ENCODE results near the gene COIL. TPM values are rescaled to one million over a fixed set of nuclear protein-coding genes. Genes with fewer than 3 reads are reported as not detected.

Gene COIL
- total and polyA plus RNA-seq, 9 of the 15 experiments (the other 6 are each of a cell fraction or from before 2014, with no cell fraction given): 23.9 to 41.3 (median 28.7) TPM

DNA sequence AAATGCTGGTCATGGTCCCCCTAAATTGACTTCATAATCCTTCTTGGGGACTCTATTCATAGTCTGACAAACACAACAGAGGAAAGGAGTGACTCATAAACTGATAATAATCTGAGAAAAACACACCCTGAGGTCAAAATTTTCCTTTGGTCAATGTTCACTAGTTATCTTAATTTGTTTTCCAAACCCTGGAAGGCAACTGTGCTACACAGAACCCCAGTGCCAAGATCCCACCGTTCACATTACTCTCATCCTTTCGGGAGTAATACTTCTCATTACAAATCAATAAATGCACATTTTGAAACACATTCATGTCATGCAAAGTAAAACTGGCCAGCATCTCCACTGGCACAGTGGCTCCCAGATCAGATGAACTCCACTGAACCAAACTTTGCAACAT is 23.2 kb downstream of the COIL start (continued):
- TF ChIP-seq AFF4 (CRISPR knock-in tag; IDR thresholded peaks at IDR 0.05) (no peak), DNMT1 (IDR thresholded peaks at IDR 0.05) (no peak), MTA3 (IDR thresholded peaks at IDR 0.05; ENCODE audit: borderline replicate concordance) (peak; percentile 30; the same call in 1 of the 2 replicates), CEBPG (CRISPR knock-in tag; IDR thresholded peaks at IDR 0.05) (no peak), CEBPG (tag; conservative IDR thresholded peaks at IDR 0.05 in 1 of 2, IDR thresholded peaks at IDR 0.05 in 1 of 2) (no peak), HINFP (tag; conservative IDR thresholded peaks at IDR 0.05; ENCODE audit: low read depth) (no peak), MED1 (CRISPR knock-in tag; IDR thresholded peaks at IDR 0.05; ENCODE audit: borderline replicate concordance) (no peak), CBFA2T2 (conservative IDR thresholded peaks at IDR 0.05) (no peak), ARID1B (IDR thresholded peaks at IDR 0.05) (peak; percentile 61), ZNF592 (IDR thresholded peaks at IDR 0.05) (peak; percentile 33; the same call in 1 of the 2 replicates), RAD51 (IDR thresholded peaks at IDR 0.05; ENCODE audit: borderline replicate concordance, low read depth) (no peak), ZFP30 (CRISPR knock-in tag; IDR thresholded peaks at IDR 0.05; ENCODE audit: borderline replicate concordance) (no peak), ZNF24 (IDR thresholded peaks at IDR 0.05) (no peak), ZNF644 (tag; IDR thresholded peaks at IDR 0.05; ENCODE audit: low read depth) (0 out of 2 replicates have a peak, but pooled peaks have one; percentile 29), KDM5B (IDR thresholded peaks at IDR 0.05; ENCODE audit: insufficient replicate concordance, low read depth, low read length) (no peak)
- TF ChIP-seq, protein P1, sequence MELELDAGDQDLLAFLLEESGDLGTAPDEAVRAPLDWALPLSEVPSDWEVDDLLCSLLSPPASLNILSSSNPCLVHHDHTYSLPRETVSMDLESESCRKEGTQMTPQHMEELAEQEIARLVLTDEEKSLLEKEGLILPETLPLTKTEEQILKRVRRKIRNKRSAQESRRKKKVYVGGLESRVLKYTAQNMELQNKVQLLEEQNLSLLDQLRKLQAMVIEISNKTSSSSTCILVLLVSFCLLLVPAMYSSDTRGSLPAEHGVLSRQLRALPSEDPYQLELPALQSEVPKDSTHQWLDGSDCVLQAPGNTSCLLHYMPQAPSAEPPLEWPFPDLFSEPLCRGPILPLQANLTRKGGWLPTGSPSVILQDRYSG (tag; conservative IDR thresholded peaks at IDR 0.05; ENCODE audit: low read depth): no peak
- TF ChIP-seq, protein P2, sequence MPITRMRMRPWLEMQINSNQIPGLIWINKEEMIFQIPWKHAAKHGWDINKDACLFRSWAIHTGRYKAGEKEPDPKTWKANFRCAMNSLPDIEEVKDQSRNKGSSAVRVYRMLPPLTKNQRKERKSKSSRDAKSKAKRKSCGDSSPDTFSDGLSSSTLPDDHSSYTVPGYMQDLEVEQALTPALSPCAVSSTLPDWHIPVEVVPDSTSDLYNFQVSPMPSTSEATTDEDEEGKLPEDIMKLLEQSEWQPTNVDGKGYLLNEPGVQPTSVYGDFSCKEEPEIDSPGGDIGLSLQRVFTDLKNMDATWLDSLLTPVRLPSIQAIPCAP (CRISPR knock-in tag; IDR thresholded peaks at IDR 0.05; ENCODE audit: borderline replicate concordance): no peak
